ENCODE results near the gene ILRUN. TPM values are rescaled to one million over a fixed set of nuclear protein-coding genes. Genes with fewer than 3 reads are reported as not detected.

Gene ILRUN
- total RNA-seq, 1 experiment from 2014 or later = 62.8 TPM

GRCh38 chr6:34718976-34719375 is 22.4 kb upstream of the ILRUN start:
- BruUV-seq (replicated peaks) = no TSS peak
- DNase-seq (ENCODE audit: low read depth, low spot score) (no peak), ATAC-seq (no peak)
- TF ChIP-seq CTCF (IDR thresholded peaks at IDR 0.05) = no peak
- no peak for TF ChIP-seq TCF7L2 (IDR thresholded peaks at IDR 0.05; ENCODE audit: low read depth, low read length)
- no peak for TF ChIP-seq SIN3A (IDR thresholded peaks at IDR 0.05; ENCODE audit: borderline replicate concordance, insufficient read depth, low read depth, low read length)
- no peak for TF ChIP-seq REST (IDR thresholded peaks at IDR 0.05; ENCODE audit: insufficient read depth in 1 of 2, low read depth in 2 of 2, low read length in 1 of 2)
- no peak for TF ChIP-seq POLR2AphosphoS5 (IDR thresholded peaks at IDR 0.05; ENCODE audit: low read depth, low read length)
- in situ Hi-C loops (cut with HindIII; ENCODE audit: low pct_unique_long_range_greater_than_20kb, low sequenced_read_pairs) = no loop called here
- Histone ChIP-seq H3K4me1 (ENCODE audit: control insufficient read depth, insufficient read depth, low read length) (no peaks in the 10 kb centered on the region), H3K27me3 (ENCODE audit: control insufficient read depth, insufficient read depth, low read length) (no peaks in the 10 kb centered on the region), H3K4me3 (ENCODE audit: low read depth in 2 of 2, low read length in 2 of 2) (no peak overlapping the region), H3K27ac (ENCODE audit: low read length) (peak overlapping the region; percentile 23; the same call in 1 of the 2 replicates), H3K9me3 (ENCODE audit: control insufficient read depth, insufficient read depth, low read depth, low read length) (no peaks in the 10 kb centered on the region), H3K36me3 (ENCODE audit: control insufficient read depth, insufficient read depth, low read length) (no peaks in the 10 kb centered on the region)
- intact Hi-C loops (cut with micrococcal nuclease; ENCODE audit: unreplicated experiment) = no loop called here
- CTCF ChIA-PET = no interaction called here
- POLR2A ChIA-PET = no interaction called here

GRCh38 chr6:34717466-34717865 is 20.9 kb upstream of the ILRUN start:
- CTCF ChIA-PET = no interaction called here

More at GRCh38 chr6:34717466-34717865, 20.9 kb upstream of the ILRUN start:
- Histone ChIP-seq H3K9me3 (ENCODE audit: control insufficient read depth, insufficient read depth, low read depth, low read length) (no peaks in the 10 kb centered on the region), H3K4me1 (ENCODE audit: control insufficient read depth, insufficient read depth, low read length) (no peaks in the 10 kb centered on the region), H3K4me3 (ENCODE audit: low read depth in 2 of 2, low read length in 2 of 2) (no peak overlapping the region), H3K27me3 (ENCODE audit: control insufficient read depth, insufficient read depth, low read length) (no peaks in the 10 kb centered on the region), H3K36me3 (ENCODE audit: control insufficient read depth, insufficient read depth, low read length) (no peaks in the 10 kb centered on the region), H3K27ac (ENCODE audit: low read length) (no peak overlapping the region)
- TF ChIP-seq CTCF (IDR thresholded peaks at IDR 0.05) = no peak
- TF ChIP-seq SIN3A (IDR thresholded peaks at IDR 0.05; ENCODE audit: borderline replicate concordance, insufficient read depth, low read depth, low read length) = no peak
- no peak for TF ChIP-seq REST (IDR thresholded peaks at IDR 0.05; ENCODE audit: insufficient read depth in 1 of 2, low read depth in 2 of 2, low read length in 1 of 2)
- no peak for TF ChIP-seq TCF7L2 (IDR thresholded peaks at IDR 0.05; ENCODE audit: low read depth, low read length)
- TF ChIP-seq POLR2AphosphoS5 (IDR thresholded peaks at IDR 0.05; ENCODE audit: low read depth, low read length) = no peak
- no peak for ATAC-seq
- POLR2A ChIA-PET = interaction anchor here (0.6 kb wide), 1 partner anchor 39 kb away, joined by 5 read pairs; no protein-coding TSS in a partner anchor
- in situ Hi-C loops (cut with HindIII; ENCODE audit: low pct_unique_long_range_greater_than_20kb, low sequenced_read_pairs) = no loop called here
- intact Hi-C loops (cut with micrococcal nuclease; ENCODE audit: unreplicated experiment) = no loop called here
- BruUV-seq (replicated peaks) = no TSS peak
- DNase-seq (ENCODE audit: low read depth, low spot score) = no peak

Data from Panc1 (cell line).